H9 (cell line): ENCODE measurements around the gene B3GNT9. TPM values are rescaled to one million over a fixed set of nuclear protein-coding genes. Genes with fewer than 3 reads are reported as not detected.

ENCODE experiments used
- DNase-seq: peaks from one replicate; pipeline ENCODE4 v3.0.0-alpha.2; 2017
- H2AFZ ChIP-seq: one replicate; pipeline ENCODE4 v1.6.1; 2013; ENCODE audit warnings: mild to moderate bottlenecking, low read length, control low read depth, moderate library complexity
- H2AK5ac ChIP-seq: 2 replicates; pipeline ENCODE4 v1.6.1; 2013; ENCODE audit warnings: low read length, control low read depth, mixed read lengths; ENCODE audit not compliant: insufficient read length
- H2BK120ac ChIP-seq: one replicate; pipeline ENCODE4 v1.6.1; 2013; ENCODE audit warnings: low read depth, mild to moderate bottlenecking, low read length, control low read depth, inconsistent platforms; ENCODE audit not compliant: poor library complexity, severe bottlenecking
- H2BK12ac ChIP-seq: 2 replicates; pipeline ENCODE4 v1.6.1; 2013; ENCODE audit warnings: low read length, control low read depth, mixed read lengths, low read depth; ENCODE audit not compliant: insufficient read length
- H2BK15ac ChIP-seq: 2 replicates; pipeline ENCODE4 v1.6.1; 2013; ENCODE audit warnings: low read depth, low read length, control low read depth
- H2BK20ac ChIP-seq: one replicate; pipeline ENCODE4 v1.6.1; 2013; ENCODE audit warnings: low read depth, mild to moderate bottlenecking, low read length, control low read depth, inconsistent platforms; ENCODE audit not compliant: poor library complexity, severe bottlenecking
- H2BK5ac ChIP-seq: 2 replicates; pipeline ENCODE4 v1.6.1; 2013; ENCODE audit warnings: low read length, control low read depth, mixed read lengths; ENCODE audit not compliant: insufficient read length
- H3K14ac ChIP-seq: 2 replicates; pipeline ENCODE4 v1.6.1; 2013; ENCODE audit warnings: low read length, control low read depth; ENCODE audit not compliant: insufficient read depth
- H3K18ac ChIP-seq: 2 replicates; pipeline ENCODE4 v1.6.1; 2013; ENCODE audit warnings: low read depth, mild to moderate bottlenecking, mixed read lengths, low read length, control low read depth; ENCODE audit not compliant: insufficient read length
- H3K23ac ChIP-seq: 2 replicates; pipeline ENCODE4 v1.6.1; 2013; ENCODE audit warnings: low read length, control low read depth, mixed read lengths, low read depth; ENCODE audit not compliant: insufficient read length
- H3K23me2 ChIP-seq: 2 replicates; pipeline ENCODE4 v1.6.1; 2013; ENCODE audit warnings: low read depth, mild to moderate bottlenecking, mixed read lengths, low read length, control low read depth; ENCODE audit not compliant: insufficient read length, poor library complexity, severe bottlenecking
- H3K27ac ChIP-seq: 2 replicates; pipeline ENCODE4 v1.5.1; 2013; ENCODE audit warnings: low read length, control low read depth, mixed read lengths, low read depth; ENCODE audit not compliant: insufficient read length
- H3K27me3 ChIP-seq: 2 replicates; pipeline ENCODE4 v1.6.1; 2013; ENCODE audit warnings: low read length, control low read depth, inconsistent platforms; ENCODE audit not compliant: insufficient read depth
- H3K4ac ChIP-seq: 2 replicates; pipeline ENCODE4 v1.6.1; 2013; ENCODE audit warnings: low read depth, mild to moderate bottlenecking, control low read depth, inconsistent platforms, low read length, moderate library complexity
- H3K4me1 ChIP-seq: 2 replicates; pipeline ENCODE4 v1.6.1; 2013; ENCODE audit warnings: low read length, control low read depth, inconsistent platforms; ENCODE audit not compliant: insufficient read depth
- H3K4me2 ChIP-seq: 2 replicates; pipeline ENCODE4 v1.6.1; 2013; ENCODE audit warnings: low read length, control low read depth, mixed read lengths; ENCODE audit not compliant: insufficient read length, insufficient read depth
- H3K56ac ChIP-seq: 2 replicates; pipeline ENCODE4 v1.6.1; 2013; ENCODE audit warnings: low read depth, mild to moderate bottlenecking, mixed read lengths, low read length, control low read depth; ENCODE audit not compliant: insufficient read length
- H3K79me1 ChIP-seq: 2 replicates; pipeline ENCODE4 v1.6.1; 2013; ENCODE audit warnings: low read depth, mild to moderate bottlenecking, moderate library complexity, low read length, control low read depth, inconsistent platforms; ENCODE audit not compliant: insufficient read depth, poor library complexity, severe bottlenecking
- H3K79me2 ChIP-seq: 2 replicates; pipeline ENCODE4 v1.6.1; 2013; ENCODE audit warnings: low read length, control low read depth, inconsistent platforms; ENCODE audit not compliant: insufficient read depth
- H3K9ac ChIP-seq: 2 replicates; pipeline ENCODE4 v1.6.1; 2013; ENCODE audit warnings: low read length, control low read depth, mixed read lengths; ENCODE audit not compliant: insufficient read length; ENCODE audit errors: extremely low read depth
- H3K9me3 ChIP-seq: one replicate; pipeline ENCODE4 v1.6.1; 2013; ENCODE audit warnings: low read depth, low read length, inconsistent platforms; ENCODE audit not compliant: control insufficient read depth
- H3T11ph ChIP-seq: one replicate; pipeline ENCODE4 v1.6.1; 2013; ENCODE audit warnings: mild to moderate bottlenecking, low read length, control low read depth, inconsistent platforms
- H4K20me1 ChIP-seq: one replicate; pipeline ENCODE4 v1.6.1; 2013; ENCODE audit not compliant: control insufficient read depth, insufficient read length, insufficient read depth
- H4K5ac ChIP-seq: 2 replicates; pipeline ENCODE4 v1.6.1; 2013; ENCODE audit warnings: low read depth, mild to moderate bottlenecking, mixed read lengths, low read length, control low read depth; ENCODE audit not compliant: insufficient read length
- H4K8ac ChIP-seq: replicated peaks from 2 replicates; pipeline ENCODE4 v1.6.1; 2013; ENCODE audit warnings: low read length, control low read depth, mixed read lengths, low read depth; ENCODE audit not compliant: insufficient read length
- H4K91ac ChIP-seq: 2 replicates; pipeline ENCODE4 v1.6.1; 2013; ENCODE audit warnings: low read depth, mild to moderate bottlenecking, moderate library complexity, mixed read lengths, low read length, control low read depth; ENCODE audit not compliant: insufficient read length
- H3K27ac Mint-ChIP-seq, 3 experiments: 2 replicates in 2 of 3; 3 replicates in 1 of 3; pipeline ENCODE4 v1.8.0; 2020 to 2021; ENCODE audit warnings: mixed read lengths in 3 of 3, mild to moderate bottlenecking in 1 of 3, moderate library complexity in 1 of 3
- H3K27me3 Mint-ChIP-seq: 2 replicates; pipeline ENCODE4 v1.8.0; 2021; ENCODE audit warnings: low read depth, mild to moderate bottlenecking, moderate library complexity, mixed read lengths
- H3K36me3 Mint-ChIP-seq, 3 experiments: 2 replicates in 2 of 3; 3 replicates in 1 of 3; pipeline ENCODE4 v1.8.0; 2020 to 2021; ENCODE audit warnings: low read depth in 3 of 3, mixed read lengths in 3 of 3; ENCODE audit not compliant: insufficient read depth in 1 of 3
- H3K4me1 Mint-ChIP-seq, 2 experiments: 2 replicates each; pipeline ENCODE4 v1.8.0; 2020; ENCODE audit warnings: mixed read lengths in 2 of 2
- H3K4me3 Mint-ChIP-seq, 2 experiments: 2 replicates in 1 of 2; 3 replicates in 1 of 2; pipeline ENCODE4 v1.8.0; 2020 to 2021; ENCODE audit warnings: mild to moderate bottlenecking in 2 of 2, mixed read lengths in 2 of 2, moderate library complexity in 1 of 2
- H3K9me3 Mint-ChIP-seq, 2 experiments: 2 replicates in 1 of 2; 3 replicates in 1 of 2; pipeline ENCODE4 v1.8.0; 2020; ENCODE audit warnings: mild to moderate bottlenecking in 2 of 2, mixed read lengths in 2 of 2, moderate library complexity in 1 of 2
- CTCF ChIP-seq: fragments of 200-600 bp; sonication (generic); conservative IDR thresholded peaks from 3 replicates; pipeline ENCODE4 v1.8.0; 2021; ENCODE audit warnings: antibody characterized with exemption, mild to moderate bottlenecking
- WGBS: extraction: QIAGEN DNeasy Blood & Tissue Kit; methylation state at CpG from one replicate; pipeline ENCODE4 v1.1.7; 2013; ENCODE audit warnings: missing lambda C conversion rate, low lambda C conversion rate, mixed read lengths; ENCODE audit not compliant: insufficient read length; ENCODE audit errors: extremely low coverage; 5-methylcytosine and 5-hydroxymethylcytosine counted together
- total RNA-seq: library from RNA; stranded (reverse); gene quantifications from 2 replicates; pipeline ENCODE4 v1.2.1, GENCODE V29; 2021

B3GNT9 gene
- total RNA-seq, 1 experiment from 2014 or later = 11.2 TPM

GRCh38 chr16:67165121-67166078 is 14.6 kb upstream of the B3GNT9 start:
- H2BK5ac ChIP-seq = no peak overlapping the region
- no peaks in the 10 kb centered on the region for H3K79me1 ChIP-seq
- Mint-ChIP-seq H3K27me3 (peaks cover 94% of the 10 kb centered on the region), H3K9me3 (peaks cover 3 to 6% of the 10 kb centered on the region in 2 experiments; a peak in 3 of 5 replicates), H3K4me3 (peak overlapping the region; percentile 10 to 68; a peak in 3 of 5 replicates), H3K4me1 (peaks cover 14 to 52% of the 10 kb centered on the region in 2 experiments), H3K36me3 (no peaks in the 10 kb centered on the region; a peak in 1 of 7 replicates), H3K27ac (no peak overlapping the region)
- no peak overlapping the region for H3K18ac ChIP-seq
- DNase-seq = no peak
- H2BK15ac ChIP-seq = no peak overlapping the region
- no peaks in the 10 kb centered on the region for H3K79me2 ChIP-seq
- no peak overlapping the region for H3K27ac ChIP-seq
- no CpG with 5 or more reads among the region's 85 CpGs for WGBS
- H3K4ac ChIP-seq = no peak overlapping the region
- no peaks in the 10 kb centered on the region for H3K4me1 ChIP-seq
- peaks cover 87% of the 10 kb centered on the region for H3K27me3 ChIP-seq
- no peak overlapping the region for H4K8ac ChIP-seq
- no peaks in the 10 kb centered on the region for H3K9me3 ChIP-seq
- H2BK120ac ChIP-seq = no peak overlapping the region
- no peaks in the 10 kb centered on the region for H4K20me1 ChIP-seq
- no peak overlapping the region for H4K5ac ChIP-seq
- no peak overlapping the region for H2BK20ac ChIP-seq
- no peak overlapping the region for H2AK5ac ChIP-seq
- H4K91ac ChIP-seq = no peak overlapping the region
- H3K9ac ChIP-seq = no peak overlapping the region
- no peak overlapping the region for H3K23ac ChIP-seq
- H3K56ac ChIP-seq = no peak overlapping the region
- no peak overlapping the region for H2AFZ ChIP-seq
- no peak for TF ChIP-seq CTCF
- H3K23me2 ChIP-seq = peaks cover 14% of the 10 kb centered on the region
- H3T11ph ChIP-seq = no peak overlapping the region
- no peak overlapping the region for H2BK12ac ChIP-seq
- peak overlapping the region; percentile 13 for H3K4me2 ChIP-seq
- no peak overlapping the region for H3K14ac ChIP-seq
